ENCODE measurements around the gene AMFR. TPM values are rescaled to one million over a fixed set of nuclear protein-coding genes. Genes with fewer than 3 reads are reported as not detected.

The AMFR gene
- total and polyA plus RNA-seq, 10 of the 15 experiments (the other 5 are each of a cell fraction or from before 2014, with no cell fraction given), result 8.2 to 67.6 (median 28.1) TPM

DNA sequence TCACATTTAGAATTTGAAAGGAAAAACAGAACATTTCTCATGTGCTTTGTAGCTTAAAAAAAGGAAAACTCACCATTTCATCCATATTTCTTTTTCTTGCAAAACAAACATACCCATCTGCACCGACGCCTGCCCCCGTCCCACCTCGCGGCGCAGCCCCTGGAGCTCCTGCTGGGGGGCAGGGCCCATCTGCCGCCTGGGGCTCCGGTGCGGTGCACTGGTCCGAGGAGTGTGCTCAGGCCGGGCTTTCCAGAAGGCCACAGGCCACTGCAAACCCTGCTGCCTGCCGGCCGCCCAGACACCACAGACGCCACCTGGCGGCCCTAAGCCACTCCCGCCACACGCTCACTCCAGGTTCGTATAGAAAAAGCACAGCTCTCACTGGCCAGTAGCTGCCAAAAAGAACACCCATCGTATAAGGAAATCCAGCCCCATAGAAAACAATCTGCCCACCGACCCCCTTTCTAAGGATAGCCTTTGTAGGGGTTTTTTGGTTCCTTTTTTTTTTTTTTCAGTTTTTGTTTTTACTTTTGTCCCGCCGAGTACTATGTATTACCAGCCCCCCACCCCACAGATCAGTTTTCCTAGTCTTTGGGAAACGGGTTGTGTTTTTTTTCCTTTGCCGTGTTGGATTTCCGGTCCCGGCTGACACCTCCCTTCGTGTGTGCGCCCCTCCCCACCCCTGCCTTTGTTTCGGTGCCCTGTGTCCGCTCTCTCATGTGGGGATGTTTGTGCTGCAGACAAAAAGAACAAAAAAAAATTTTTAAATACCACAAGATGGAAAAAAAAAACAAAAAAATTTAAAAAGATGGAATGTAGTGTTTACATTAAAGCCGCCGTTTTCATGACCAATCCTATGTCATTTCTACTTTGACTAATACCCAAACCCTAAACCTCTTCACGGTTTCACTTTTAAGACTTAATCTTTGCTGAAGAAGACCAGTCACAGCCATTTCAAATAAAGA lies 68.8 kb downstream of the AMFR start (continued):
- 0 out of 4 replicates have a peak, but pooled peaks of 1 of the 2 experiments have one; percentile 1 for TF ChIP-seq EP300 (IDR thresholded peaks at IDR 0.05; ENCODE audit: borderline replicate concordance in 1 of 2, control insufficient read depth in 1 of 2, low read depth in 2 of 2, low read length in 2 of 2)
- TF ChIP-seq SMC3 (IDR thresholded peaks at IDR 0.05; ENCODE audit: borderline replicate concordance, low read length), result peak; percentile 62
- peak; percentile 51; the same call in 1 of the 2 replicates for TF ChIP-seq ATF7 (IDR thresholded peaks at IDR 0.05; ENCODE audit: low read depth)
- no peak for TF ChIP-seq STAT3 (IDR thresholded peaks at IDR 0.05; ENCODE audit: low read depth, low read length)
- TF ChIP-seq DPF2 (IDR thresholded peaks at IDR 0.05), result peak; percentile 59; the same call in 1 of the 2 replicates
- TF ChIP-seq SIN3A (IDR thresholded peaks at IDR 0.05; ENCODE audit: low read depth, low read length), result no peak
- peak; percentile 48 for TF ChIP-seq IKZF1 (conservative IDR thresholded peaks at IDR 0.05)

DNA sequence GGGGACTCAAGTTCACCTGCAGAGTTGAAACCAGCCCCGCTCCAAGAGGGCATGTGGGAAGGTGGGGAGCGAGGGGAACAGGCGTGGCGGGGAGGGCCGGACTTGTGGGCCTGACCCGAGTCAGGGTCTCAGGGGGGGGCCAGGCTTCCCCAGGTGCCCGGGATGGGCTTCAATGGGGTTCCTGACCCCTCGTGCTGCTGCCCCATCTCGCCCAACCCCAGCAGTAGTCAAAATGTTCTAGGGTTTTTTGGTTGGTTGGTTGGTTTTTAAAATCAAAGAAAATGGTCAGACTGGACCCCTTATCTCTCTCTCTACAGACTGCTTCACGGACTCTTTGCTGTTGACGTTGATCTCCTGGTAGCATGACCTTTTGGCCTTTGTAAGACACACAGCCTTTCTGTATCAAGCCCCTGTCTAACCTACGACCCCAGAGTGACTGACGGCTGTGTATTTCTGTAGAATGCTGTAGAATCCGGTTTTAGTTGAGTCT lies 69.5 kb downstream of the AMFR start:
- WGBS (ENCODE audit: insufficient coverage, insufficient replicate concordance, low lambda C conversion rate, missing lambda C conversion rate), result 49% methylated on average over 14 of the region's 14 CpGs
- POLR2A ChIA-PET, result interaction anchor here (0.6 to 1.4 kb wide), 2 partner anchors 95 to 1144 kb away, joined by 3 to 4 read pairs; partner anchors contain the start of genes NUDT21 and OGFOD1
- SMC1A ChIA-PET (ENCODE audit: uncharacterized antibody, unreplicated experiment), result interaction anchor here (1.0 to 2.3 kb wide), 6 partner anchors 24 to 891 kb away, joined by 3 to 7 read pairs (median 4); no protein-coding TSS in a partner anchor
- H3K27me3 ChIP-seq (replicated peaks in 1 of 2; ENCODE audit: control insufficient read depth in 2 of 2, insufficient read depth in 2 of 2, low read length in 1 of 2), result no peaks in the 10 kb centered on the region
- H3K4me3 ChIP-seq, result peak overlapping the region; percentile 61; the same call in 1 of the 2 replicates
- CTCF ChIA-PET, result interaction anchor here (0.7 to 3.5 kb wide), 18 partner anchors 12 to 891 kb away, joined by 3 to 32 read pairs (median 4); no protein-coding TSS in a partner anchor
- peak overlapping the region; percentile 35 for H3K27ac ChIP-seq (ENCODE audit: control insufficient read depth, insufficient read depth)
- H3K79me2 ChIP-seq (ENCODE audit: control insufficient read depth, insufficient read depth, low read length), result no peaks in the 10 kb centered on the region
- H3K4me2 ChIP-seq (ENCODE audit: control insufficient read depth, insufficient read depth), result peak overlapping the region; percentile 90
- peak overlapping the region; percentile 74 for H3K9ac ChIP-seq (ENCODE audit: control insufficient read depth, insufficient read depth, low read length)
- in situ Hi-C loops (cut with MboI) (no loop called here), intact Hi-C loops (cut with micrococcal nuclease; ENCODE audit: unreplicated experiment) (no loop called here)
- DNase-seq (ENCODE audit: low read depth, low spot score), result no peak
- peaks cover 12% of the 10 kb centered on the region for H3K4me1 ChIP-seq (ENCODE audit: control insufficient read depth, insufficient read depth, low read length)
- FAIRE-seq, result no peak
- RAD21 ChIA-PET (ENCODE audit: unreplicated experiment), result interaction anchor here (1.0 to 1.3 kb wide), 4 partner anchors 24 to 412 kb away, joined by 3 to 4 read pairs (median 4); no protein-coding TSS in a partner anchor
- H2AFZ ChIP-seq (ENCODE audit: control insufficient read depth, low read depth, low read length), result peak overlapping the region; percentile 48
- no peaks in the 10 kb centered on the region; a peak in 1 of 4 replicates for H3K36me3 ChIP-seq (ENCODE audit: control insufficient read depth in 2 of 2, insufficient read depth in 2 of 2, low read length in 1 of 2)
- H4K20me1 ChIP-seq (ENCODE audit: control insufficient read depth, insufficient read depth), result no peaks in the 10 kb centered on the region
- no peaks in the 10 kb centered on the region for H3K9me3 ChIP-seq (replicated peaks; ENCODE audit: control insufficient read depth, insufficient read depth, low read length)
- no TSS peak for BruUV-seq (replicated peaks)
- no peak for ATAC-seq
- TF ChIP-seq JUND (IDR thresholded peaks at IDR 0.05; ENCODE audit: low read depth, low read length), result no peak
- TF ChIP-seq, protein P1, sequence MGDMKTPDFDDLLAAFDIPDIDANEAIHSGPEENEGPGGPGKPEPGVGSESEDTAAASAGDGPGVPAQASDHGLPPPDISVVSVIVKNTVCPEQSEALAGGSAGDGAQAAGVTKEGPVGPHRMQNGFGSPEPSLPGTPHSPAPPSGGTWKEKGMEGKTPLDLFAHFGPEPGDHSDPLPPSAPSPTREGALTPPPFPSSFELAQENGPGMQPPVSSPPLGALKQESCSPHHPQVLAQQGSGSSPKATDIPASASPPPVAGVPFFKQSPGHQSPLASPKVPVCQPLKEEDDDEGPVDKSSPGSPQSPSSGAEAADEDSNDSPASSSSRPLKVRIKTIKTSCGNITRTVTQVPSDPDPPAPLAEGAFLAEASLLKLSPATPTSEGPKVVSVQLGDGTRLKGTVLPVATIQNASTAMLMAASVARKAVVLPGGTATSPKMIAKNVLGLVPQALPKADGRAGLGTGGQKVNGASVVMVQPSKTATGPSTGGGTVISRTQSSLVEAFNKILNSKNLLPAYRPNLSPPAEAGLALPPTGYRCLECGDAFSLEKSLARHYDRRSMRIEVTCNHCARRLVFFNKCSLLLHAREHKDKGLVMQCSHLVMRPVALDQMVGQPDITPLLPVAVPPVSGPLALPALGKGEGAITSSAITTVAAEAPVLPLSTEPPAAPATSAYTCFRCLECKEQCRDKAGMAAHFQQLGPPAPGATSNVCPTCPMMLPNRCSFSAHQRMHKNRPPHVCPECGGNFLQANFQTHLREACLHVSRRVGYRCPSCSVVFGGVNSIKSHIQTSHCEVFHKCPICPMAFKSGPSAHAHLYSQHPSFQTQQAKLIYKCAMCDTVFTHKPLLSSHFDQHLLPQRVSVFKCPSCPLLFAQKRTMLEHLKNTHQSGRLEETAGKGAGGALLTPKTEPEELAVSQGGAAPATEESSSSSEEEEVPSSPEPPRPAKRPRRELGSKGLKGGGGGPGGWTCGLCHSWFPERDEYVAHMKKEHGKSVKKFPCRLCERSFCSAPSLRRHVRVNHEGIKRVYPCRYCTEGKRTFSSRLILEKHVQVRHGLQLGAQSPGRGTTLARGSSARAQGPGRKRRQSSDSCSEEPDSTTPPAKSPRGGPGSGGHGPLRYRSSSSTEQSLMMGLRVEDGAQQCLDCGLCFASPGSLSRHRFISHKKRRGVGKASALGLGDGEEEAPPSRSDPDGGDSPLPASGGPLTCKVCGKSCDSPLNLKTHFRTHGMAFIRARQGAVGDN (IDR thresholded peaks at IDR 0.05), result no peak
- no peak for TF ChIP-seq GATAD2B (conservative IDR thresholded peaks at IDR 0.05; ENCODE audit: low read depth)
- TF ChIP-seq, protein P2, sequence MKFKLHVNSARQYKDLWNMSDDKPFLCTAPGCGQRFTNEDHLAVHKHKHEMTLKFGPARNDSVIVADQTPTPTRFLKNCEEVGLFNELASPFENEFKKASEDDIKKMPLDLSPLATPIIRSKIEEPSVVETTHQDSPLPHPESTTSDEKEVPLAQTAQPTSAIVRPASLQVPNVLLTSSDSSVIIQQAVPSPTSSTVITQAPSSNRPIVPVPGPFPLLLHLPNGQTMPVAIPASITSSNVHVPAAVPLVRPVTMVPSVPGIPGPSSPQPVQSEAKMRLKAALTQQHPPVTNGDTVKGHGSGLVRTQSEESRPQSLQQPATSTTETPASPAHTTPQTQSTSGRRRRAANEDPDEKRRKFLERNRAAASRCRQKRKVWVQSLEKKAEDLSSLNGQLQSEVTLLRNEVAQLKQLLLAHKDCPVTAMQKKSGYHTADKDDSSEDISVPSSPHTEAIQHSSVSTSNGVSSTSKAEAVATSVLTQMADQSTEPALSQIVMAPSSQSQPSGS (IDR thresholded peaks at IDR 0.05; ENCODE audit: low read length), result no peak
- TF ChIP-seq IKZF1 (conservative IDR thresholded peaks at IDR 0.05), result no peak
- TF ChIP-seq MYB (IDR thresholded peaks at IDR 0.05; ENCODE audit: borderline replicate concordance, low read depth, low read length), result no peak
- TF ChIP-seq SIX5 (IDR thresholded peaks at IDR 0.05; ENCODE audit: low read depth, low read length, severe bottlenecking), result no peak
- TF ChIP-seq NFYA (IDR thresholded peaks at IDR 0.05; ENCODE audit: borderline replicate concordance, low read depth, low read length), result no peak
- TF ChIP-seq DPF2 (IDR thresholded peaks at IDR 0.05), result no peak
- no peak for TF ChIP-seq NFIC (IDR thresholded peaks at IDR 0.05; ENCODE audit: low read depth, low read length)

Measured in GM12878 (cell line).